Colonic mucosa (tissue), 4 donors: ENCODE results near the gene KCNK10. TPM values are rescaled to one million over a fixed set of nuclear protein-coding genes. Genes with fewer than 3 reads are reported as not detected.

Experiments
- DNase-seq: peaks from one replicate; pipeline ENCODE4 v3.0.0-alpha.2; 2020
- H3K27ac ChIP-seq: fragments of 200-600 bp; one replicate; pipeline ENCODE4 v1.8.0; 2021
- H3K27me3 ChIP-seq: fragments of 200-600 bp; one replicate; pipeline ENCODE4 v1.8.0; 2021
- H3K36me3 ChIP-seq: fragments of 200-600 bp; one replicate; pipeline ENCODE4 v1.8.0; 2021
- H3K4me1 ChIP-seq: fragments of 200-600 bp; one replicate; pipeline ENCODE4 v1.8.0; 2021; ENCODE audit warnings: mild to moderate bottlenecking
- H3K4me3 ChIP-seq: fragments of 200-600 bp; one replicate; pipeline ENCODE4 v1.8.0; 2021
- H3K9ac ChIP-seq, 2 donors: one replicate each; pipeline ENCODE4 v1.7.0; 2013; ENCODE audit warnings: control low read depth in 2 of 2, low read depth in 2 of 2, low read length in 2 of 2
- H3K9me3 ChIP-seq: fragments of 200-600 bp; one replicate; pipeline ENCODE4 v1.8.0; 2021
- intact Hi-C: fragments of 100-400 bp; cut with DNase I; formaldehyde crosslinking; loops from one replicate; pipeline ENCODE4 v1.14.1; 2022
- total RNA-seq, 2 donors: library from RNA; stranded (reverse); fragmentation: NEBNext Ultra II Directional in 1 of 2; extraction: Animal tissue kit (Norgen Biotek cat#: 25700) in 1 of 2; gene quantifications; one replicate each; pipeline ENCODE4 v1.2.1, GENCODE V29; 2021
- TF ChIP-seq, protein P1 (sequence below): fragments of 200-600 bp; IDR thresholded peaks from one replicate; pipeline ENCODE4 v1.8.0; 2022; ENCODE audit warnings: antibody characterized with exemption, mild to moderate bottlenecking
- donor health status: healthy.
- donor health status: DM: no; HTN: no; CAD: no.
- donor health status: DM: no; HTN: no; CAD: no.

Gene KCNK10
- total RNA-seq, 2 donors from 2014 or later = 0.74 to 2.1 TPM

DNA sequence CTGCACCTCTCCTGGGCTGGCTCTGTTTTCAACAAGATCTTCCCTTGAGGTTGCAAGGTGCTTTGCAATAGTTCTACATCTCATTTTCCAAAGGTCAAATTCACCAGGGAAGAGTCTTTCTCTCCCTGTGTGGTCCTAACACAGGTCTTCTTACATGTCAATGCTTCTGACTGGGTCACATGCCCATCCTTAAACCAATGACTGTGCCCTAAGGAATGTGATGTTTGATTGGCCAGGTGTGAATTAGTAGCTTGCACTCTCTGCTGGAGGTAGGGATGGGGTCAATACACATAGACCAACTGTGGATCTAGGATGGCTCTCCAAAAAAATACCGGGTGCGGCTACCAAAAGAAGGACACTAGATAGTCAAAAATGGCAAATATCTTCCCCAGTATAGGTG lies 19.9 kb upstream of the KCNK10 start:
- Histone ChIP-seq H3K9ac (no peak overlapping the region), H3K27me3 (no peaks in the 10 kb centered on the region), H3K4me3 (no peak overlapping the region), H3K4me1 (no peaks in the 10 kb centered on the region), H3K27ac (no peak overlapping the region), H3K36me3 (no peaks in the 10 kb centered on the region), H3K9me3 (no peaks in the 10 kb centered on the region)
- no peak for DNase-seq
- intact Hi-C loops = no loop called here
- TF ChIP-seq, protein P1, sequence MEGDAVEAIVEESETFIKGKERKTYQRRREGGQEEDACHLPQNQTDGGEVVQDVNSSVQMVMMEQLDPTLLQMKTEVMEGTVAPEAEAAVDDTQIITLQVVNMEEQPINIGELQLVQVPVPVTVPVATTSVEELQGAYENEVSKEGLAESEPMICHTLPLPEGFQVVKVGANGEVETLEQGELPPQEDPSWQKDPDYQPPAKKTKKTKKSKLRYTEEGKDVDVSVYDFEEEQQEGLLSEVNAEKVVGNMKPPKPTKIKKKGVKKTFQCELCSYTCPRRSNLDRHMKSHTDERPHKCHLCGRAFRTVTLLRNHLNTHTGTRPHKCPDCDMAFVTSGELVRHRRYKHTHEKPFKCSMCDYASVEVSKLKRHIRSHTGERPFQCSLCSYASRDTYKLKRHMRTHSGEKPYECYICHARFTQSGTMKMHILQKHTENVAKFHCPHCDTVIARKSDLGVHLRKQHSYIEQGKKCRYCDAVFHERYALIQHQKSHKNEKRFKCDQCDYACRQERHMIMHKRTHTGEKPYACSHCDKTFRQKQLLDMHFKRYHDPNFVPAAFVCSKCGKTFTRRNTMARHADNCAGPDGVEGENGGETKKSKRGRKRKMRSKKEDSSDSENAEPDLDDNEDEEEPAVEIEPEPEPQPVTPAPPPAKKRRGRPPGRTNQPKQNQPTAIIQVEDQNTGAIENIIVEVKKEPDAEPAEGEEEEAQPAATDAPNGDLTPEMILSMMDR = no peak

DNA sequence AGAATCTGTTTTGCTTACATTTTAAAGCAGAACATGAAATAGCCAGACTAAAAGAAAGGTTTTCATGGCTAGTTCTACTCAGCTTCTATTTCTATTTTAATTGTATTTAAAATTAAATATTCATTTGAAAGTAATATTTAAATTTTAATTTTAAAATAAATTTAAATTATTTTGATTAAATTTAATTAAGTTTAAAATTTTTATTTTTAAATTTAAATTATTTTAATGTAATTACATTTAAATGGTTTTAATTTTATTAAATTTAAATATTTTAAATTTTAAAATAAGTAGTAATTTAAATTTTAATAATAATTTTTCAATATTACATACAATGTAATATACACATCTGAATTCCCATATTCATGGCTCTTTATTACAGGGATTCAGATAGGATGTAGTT lies 17.3 kb upstream of the KCNK10 start:
- H3K4me1 ChIP-seq = no peaks in the 10 kb centered on the region
- intact Hi-C loops = no loop called here
- no peaks in the 10 kb centered on the region for H3K36me3 ChIP-seq
- no peaks in the 10 kb centered on the region for H3K9me3 ChIP-seq
- no peak overlapping the region for H3K9ac ChIP-seq
- TF ChIP-seq, protein P1 = no peak
- no peak for DNase-seq
- no peak overlapping the region for H3K27ac ChIP-seq
- H3K27me3 ChIP-seq = no peaks in the 10 kb centered on the region
- no peak overlapping the region for H3K4me3 ChIP-seq

DNA sequence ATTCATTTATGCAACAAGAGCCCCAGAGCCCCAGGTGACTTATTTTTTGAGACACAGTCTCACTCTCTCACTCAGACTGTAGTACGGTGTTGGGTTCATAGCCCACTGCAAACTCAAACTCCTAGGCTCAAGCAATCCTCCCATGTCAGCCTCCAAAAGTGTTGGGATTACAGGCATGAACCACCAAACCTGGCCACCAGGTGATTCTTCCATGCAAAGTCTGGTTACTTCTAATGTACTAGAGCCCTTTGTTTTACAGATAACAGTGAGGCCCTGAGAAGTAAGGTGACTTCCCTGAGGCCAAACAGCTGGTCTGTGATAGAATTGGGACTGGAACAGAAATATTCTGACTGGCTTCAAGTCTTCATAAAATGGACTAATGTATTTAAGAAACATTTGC lies 10.0 kb upstream of the KCNK10 start:
- Histone ChIP-seq H3K9ac (no peak overlapping the region), H3K27ac (no peak overlapping the region), H3K27me3 (no peaks in the 10 kb centered on the region), H3K36me3 (no peaks in the 10 kb centered on the region), H3K9me3 (no peaks in the 10 kb centered on the region), H3K4me3 (no peak overlapping the region), H3K4me1 (no peaks in the 10 kb centered on the region)
- TF ChIP-seq, protein P1 = no peak
- intact Hi-C loops = no loop called here
- no peak for DNase-seq

DNA sequence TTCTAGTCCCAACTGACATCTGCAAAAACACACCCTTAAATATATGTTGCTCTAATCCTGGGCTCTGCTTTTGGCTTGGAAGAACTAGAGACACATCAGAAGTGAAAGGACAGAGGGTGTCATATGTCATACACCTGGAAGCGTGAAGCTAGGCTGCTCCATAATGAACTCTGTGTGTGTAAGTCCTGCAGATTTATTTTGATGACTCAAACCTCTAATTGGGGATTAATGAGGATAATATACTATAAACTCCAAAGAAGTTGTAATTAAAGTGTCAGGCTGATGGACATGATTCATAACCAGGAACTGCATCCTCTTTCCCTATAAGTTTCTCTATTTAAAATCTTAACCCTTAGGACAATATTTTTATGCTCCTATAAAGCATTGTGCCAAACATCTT lies 4.4 kb upstream of the KCNK10 start:
- peaks cover 3% of the 10 kb centered on the region for H3K4me1 ChIP-seq
- H3K9ac ChIP-seq = no peak overlapping the region
- H3K27ac ChIP-seq = no peak overlapping the region
- peaks cover 40% of the 10 kb centered on the region for H3K27me3 ChIP-seq
- TF ChIP-seq, protein P1 = no peak
- no peak overlapping the region for H3K4me3 ChIP-seq
- intact Hi-C loops = no loop called here
- H3K9me3 ChIP-seq = no peaks in the 10 kb centered on the region
- H3K36me3 ChIP-seq = no peaks in the 10 kb centered on the region
- no peak for DNase-seq

DNA sequence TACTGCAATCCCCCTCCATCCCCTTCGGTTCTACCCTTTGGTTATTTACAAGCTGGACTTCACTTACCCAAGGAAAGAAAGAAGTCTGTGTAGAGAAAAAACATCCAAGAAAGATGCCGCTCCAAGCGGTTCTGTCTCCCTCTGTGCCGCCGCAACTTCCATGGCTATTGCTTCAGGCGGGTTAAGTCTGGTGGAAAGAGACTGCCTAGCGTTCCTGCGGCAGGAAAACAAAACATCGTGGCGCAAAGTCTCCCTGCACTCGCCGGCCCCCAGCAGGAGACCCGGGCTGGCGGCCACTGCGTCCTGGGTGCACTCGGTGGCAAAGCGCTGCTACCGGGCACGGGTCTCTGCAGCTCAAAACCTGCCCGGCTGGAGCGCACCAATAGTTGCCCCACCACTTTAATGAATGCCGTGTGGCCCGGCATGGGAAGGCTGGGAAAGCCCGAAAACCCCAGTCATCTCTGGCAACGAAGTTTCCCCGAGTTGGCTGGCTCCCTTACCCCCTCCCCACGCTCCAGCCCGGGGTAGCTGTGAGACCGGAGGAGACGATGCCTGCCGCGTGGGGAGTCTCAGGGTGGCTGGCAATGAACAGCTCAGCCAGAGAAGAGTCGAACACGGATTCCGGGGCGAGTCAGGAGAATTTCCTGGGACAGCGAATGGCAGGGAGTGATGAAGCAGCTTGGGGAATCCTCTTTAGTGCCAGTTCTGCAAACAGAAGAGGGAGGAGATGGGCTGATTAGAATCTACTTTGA lies 3.5 kb upstream of the KCNK10 start:
- no peak overlapping the region for H3K9ac ChIP-seq
- H3K27me3 ChIP-seq = peaks cover 48% of the 10 kb centered on the region
- no peaks in the 10 kb centered on the region for H3K9me3 ChIP-seq
- TF ChIP-seq, protein P1 = no peak
- no peak for DNase-seq
- no peak overlapping the region for H3K27ac ChIP-seq
- intact Hi-C loops = no loop called here
- H3K4me3 ChIP-seq = no peak overlapping the region
- peaks cover 3% of the 10 kb centered on the region for H3K4me1 ChIP-seq
- H3K36me3 ChIP-seq = no peaks in the 10 kb centered on the region
